LNCaP clone FGC (cell line): ENCODE measurements around the gene MYCBPAP.

Source experiments
- DNase-seq: peaks from one replicate; pipeline ENCODE4 v3.0.0-alpha.2; 2011; ENCODE audit warnings: low read depth
- H3K4me3 ChIP-seq: 2 replicates; pipeline ENCODE4 v1.5.1; 2011; ENCODE audit warnings: mild to moderate bottlenecking, low read depth, low read length, control low read depth
- TF ChIP-seq, protein P1 (sequence below): IDR thresholded peaks from 2 replicates; pipeline ENCODE4 v1.5.1; 2012; ENCODE audit warnings: mild to moderate bottlenecking; ENCODE audit not compliant: control insufficient read depth, insufficient read depth; ENCODE audit errors: extremely low read depth

MYCBPAP gene

DNA sequence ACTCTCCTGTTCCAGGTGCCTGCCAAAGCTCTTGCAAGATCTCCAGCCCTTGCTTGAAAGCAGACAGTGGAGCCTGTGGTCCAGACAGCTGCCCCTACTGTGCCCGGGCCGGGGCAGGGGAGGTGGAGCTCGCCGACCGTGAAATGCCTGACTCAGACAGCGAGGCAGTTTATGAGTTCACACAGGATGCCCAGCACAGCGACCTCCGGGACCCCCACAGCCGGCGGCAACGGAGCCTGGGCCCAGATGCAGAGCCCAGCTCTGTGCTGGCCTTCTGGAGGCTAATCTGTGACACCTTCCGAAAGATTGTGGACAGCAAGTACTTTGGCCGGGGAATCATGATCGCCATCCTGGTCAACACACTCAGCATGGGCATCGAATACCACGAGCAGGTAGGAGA, 69.9 kb downstream of the MYCBPAP start:
- H3K4me3 ChIP-seq, result no peak overlapping the region
- TF ChIP-seq, protein P1, sequence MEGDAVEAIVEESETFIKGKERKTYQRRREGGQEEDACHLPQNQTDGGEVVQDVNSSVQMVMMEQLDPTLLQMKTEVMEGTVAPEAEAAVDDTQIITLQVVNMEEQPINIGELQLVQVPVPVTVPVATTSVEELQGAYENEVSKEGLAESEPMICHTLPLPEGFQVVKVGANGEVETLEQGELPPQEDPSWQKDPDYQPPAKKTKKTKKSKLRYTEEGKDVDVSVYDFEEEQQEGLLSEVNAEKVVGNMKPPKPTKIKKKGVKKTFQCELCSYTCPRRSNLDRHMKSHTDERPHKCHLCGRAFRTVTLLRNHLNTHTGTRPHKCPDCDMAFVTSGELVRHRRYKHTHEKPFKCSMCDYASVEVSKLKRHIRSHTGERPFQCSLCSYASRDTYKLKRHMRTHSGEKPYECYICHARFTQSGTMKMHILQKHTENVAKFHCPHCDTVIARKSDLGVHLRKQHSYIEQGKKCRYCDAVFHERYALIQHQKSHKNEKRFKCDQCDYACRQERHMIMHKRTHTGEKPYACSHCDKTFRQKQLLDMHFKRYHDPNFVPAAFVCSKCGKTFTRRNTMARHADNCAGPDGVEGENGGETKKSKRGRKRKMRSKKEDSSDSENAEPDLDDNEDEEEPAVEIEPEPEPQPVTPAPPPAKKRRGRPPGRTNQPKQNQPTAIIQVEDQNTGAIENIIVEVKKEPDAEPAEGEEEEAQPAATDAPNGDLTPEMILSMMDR, result no peak
- DNase-seq, result no peak

DNA sequence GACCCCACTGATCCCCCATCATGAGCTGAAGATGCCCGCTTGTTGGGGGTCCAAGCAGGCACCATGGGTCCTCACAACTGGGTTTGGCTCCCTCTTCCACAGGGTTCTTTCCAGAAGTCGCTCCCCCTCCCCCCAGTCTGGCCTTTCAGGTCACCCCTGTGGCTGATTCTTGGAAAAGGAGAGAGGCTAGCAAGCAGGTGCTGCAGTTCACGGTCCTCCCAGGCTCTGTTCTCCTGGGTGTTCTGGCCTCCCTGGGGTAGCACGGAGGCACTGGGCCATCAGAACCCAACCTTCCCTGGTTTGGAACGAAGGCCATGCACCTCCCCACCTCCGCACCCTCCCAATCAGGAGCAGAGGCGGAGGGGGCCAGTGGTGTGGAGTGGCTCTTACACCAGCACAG, 71.2 kb downstream of the MYCBPAP start:
- DNase-seq, result no peak
- no peak overlapping the region for H3K4me3 ChIP-seq
- TF ChIP-seq, protein P1, result no peak

DNA sequence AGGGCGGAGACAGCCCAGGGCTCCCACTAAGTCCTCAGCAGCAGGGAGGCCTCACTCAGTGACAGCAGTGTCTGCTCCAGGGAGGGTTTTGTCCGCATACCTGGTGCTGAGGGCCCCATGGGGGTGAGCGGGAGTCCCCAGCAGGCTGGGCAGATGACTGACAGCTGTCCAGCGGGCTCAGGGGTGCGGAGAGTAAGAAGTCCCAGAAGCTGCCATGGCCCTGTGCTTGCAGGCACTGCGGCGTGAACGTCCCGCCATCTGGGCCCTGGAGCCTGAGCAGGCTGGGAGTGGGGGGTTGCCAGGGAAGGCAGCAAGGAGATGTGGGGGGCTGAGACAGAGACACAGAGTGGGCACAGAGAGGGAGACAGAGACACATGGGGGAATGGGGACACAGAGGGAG, 72.4 kb downstream of the MYCBPAP start:
- TF ChIP-seq, protein P1, result no peak
- DNase-seq, result no peak
- no peak overlapping the region for H3K4me3 ChIP-seq
